ENCODE data around the gene ZNF862. TPM values are rescaled to one million over a fixed set of nuclear protein-coding genes. Genes with fewer than 3 reads are reported as not detected.
"Not testable (repeated sequence)": the region's sequence is repeated elsewhere in the genome, so short reads cannot be mapped to it uniquely, and the experiment has no call there.

Gene ZNF862
- total RNA-seq, 2 donors from 2014 or later = 11.4 to 17.3 TPM

DNA sequence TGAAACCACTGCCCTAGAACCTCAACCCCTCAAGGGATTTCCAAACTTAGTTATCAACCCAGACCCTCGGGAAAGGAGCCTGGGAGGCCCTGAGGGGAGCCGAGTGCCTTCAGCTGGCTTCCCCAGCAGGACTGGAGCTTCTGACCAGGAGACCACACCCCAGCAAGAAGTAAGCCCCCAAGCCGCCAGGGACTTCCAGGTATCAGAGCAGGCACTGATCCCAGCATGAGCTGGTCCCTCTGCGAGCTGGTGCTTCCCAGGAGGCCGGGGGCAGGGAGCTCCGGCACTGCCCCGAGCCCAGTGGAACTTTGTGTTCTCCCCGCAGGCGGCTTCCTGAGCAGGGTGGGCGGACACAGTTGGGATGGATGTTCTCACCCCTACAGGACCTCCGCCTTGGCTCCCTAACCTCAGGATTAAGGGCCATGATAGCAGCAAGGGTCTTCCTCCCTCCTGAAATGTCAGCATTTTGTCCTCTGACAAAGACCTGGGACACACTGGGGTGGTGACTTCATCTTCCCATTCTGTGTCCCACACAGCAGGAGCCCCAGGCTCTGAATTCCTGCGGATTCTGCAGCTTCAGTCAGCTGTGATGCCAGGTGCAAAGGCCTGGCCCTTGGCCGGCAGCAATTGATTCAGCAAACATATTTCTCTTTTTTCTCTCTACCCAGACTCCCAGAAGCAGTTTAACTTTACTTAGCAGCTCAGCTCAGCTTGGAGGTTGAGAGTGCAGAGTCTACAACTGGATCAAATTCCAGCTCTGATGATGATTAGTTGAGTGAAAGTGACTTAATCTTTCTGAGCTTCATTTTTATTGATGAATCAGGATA lies 47.2 kb downstream of the ZNF862 start:
- Histone ChIP-seq H3K27ac (no peak overlapping the region), H3K36me3 (no peaks in the 10 kb centered on the region), H3K4me1 (ENCODE audit: control insufficient read depth in 1 of 2, low read depth in 2 of 2) (peaks cover 3 to 15% of the 10 kb centered on the region in 2 donors), H3K4me3 (no peak overlapping the region), H3K27me3 (replicated peaks; ENCODE audit: insufficient read depth) (no peaks in the 10 kb centered on the region), H3K9me3 (no peaks in the 10 kb centered on the region)
- DNase-seq (ENCODE audit: low spot score) (no peak), ATAC-seq (ENCODE audit: insufficient number of reproducible peaks, low FRiP score, low read depth) (no peak)
- TF ChIP-seq, protein P1, sequence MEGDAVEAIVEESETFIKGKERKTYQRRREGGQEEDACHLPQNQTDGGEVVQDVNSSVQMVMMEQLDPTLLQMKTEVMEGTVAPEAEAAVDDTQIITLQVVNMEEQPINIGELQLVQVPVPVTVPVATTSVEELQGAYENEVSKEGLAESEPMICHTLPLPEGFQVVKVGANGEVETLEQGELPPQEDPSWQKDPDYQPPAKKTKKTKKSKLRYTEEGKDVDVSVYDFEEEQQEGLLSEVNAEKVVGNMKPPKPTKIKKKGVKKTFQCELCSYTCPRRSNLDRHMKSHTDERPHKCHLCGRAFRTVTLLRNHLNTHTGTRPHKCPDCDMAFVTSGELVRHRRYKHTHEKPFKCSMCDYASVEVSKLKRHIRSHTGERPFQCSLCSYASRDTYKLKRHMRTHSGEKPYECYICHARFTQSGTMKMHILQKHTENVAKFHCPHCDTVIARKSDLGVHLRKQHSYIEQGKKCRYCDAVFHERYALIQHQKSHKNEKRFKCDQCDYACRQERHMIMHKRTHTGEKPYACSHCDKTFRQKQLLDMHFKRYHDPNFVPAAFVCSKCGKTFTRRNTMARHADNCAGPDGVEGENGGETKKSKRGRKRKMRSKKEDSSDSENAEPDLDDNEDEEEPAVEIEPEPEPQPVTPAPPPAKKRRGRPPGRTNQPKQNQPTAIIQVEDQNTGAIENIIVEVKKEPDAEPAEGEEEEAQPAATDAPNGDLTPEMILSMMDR (IDR thresholded peaks at IDR 0.05) = no peak

DNA sequence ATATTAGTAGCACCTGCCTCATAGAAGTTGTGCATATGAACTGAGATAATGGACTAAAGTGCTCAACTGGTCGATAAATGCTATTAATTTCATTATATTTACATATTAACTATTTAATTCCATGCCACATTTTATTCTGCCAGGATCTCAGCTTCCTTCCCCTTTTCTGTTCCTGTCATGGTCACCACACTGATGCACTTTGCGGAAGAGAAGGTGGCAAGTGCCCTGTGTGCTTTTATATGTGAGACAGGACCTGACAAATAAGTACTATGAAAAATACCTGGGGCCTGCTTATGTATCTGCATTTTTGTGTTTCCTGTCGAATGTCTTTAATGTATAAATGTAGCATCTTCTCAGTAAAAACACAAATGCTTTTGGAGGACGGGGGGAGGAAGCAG lies 47.8 kb downstream of the ZNF862 start:
- Histone ChIP-seq H3K9me3 (no peaks in the 10 kb centered on the region), H3K36me3 (no peaks in the 10 kb centered on the region), H3K4me1 (ENCODE audit: control insufficient read depth in 1 of 2, low read depth in 2 of 2) (peaks cover 3 to 15% of the 10 kb centered on the region in 2 donors), H3K27me3 (replicated peaks; ENCODE audit: insufficient read depth) (no peaks in the 10 kb centered on the region), H3K27ac (no peak overlapping the region), H3K4me3 (no peak overlapping the region)
- TF ChIP-seq, protein P1 (IDR thresholded peaks at IDR 0.05) = no peak
- no peak for DNase-seq (ENCODE audit: low spot score)
- no peak for ATAC-seq (ENCODE audit: insufficient number of reproducible peaks, low FRiP score, low read depth)

DNA sequence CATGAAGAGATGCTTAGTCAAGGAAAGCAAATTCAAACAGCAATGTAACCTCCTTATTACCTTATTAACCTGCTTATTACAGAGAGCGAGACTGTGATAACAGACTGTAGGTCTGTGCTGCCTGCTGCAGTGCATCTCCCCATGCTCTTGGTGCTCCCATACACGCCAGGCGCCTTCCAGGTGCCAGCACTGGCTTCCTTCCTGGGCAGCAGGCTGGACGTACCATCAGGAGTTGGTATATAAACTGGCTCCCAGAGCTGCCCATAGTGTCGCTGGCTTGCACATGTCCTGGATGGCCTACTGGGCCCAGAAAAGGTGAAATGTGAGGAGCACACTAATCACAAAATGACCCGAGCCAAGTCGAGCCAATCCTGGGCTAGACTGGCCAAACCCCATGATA lies 49.1 kb downstream of the ZNF862 start:
- Histone ChIP-seq H3K27me3 (replicated peaks; ENCODE audit: insufficient read depth) (no peaks in the 10 kb centered on the region), H3K9me3 (no peaks in the 10 kb centered on the region), H3K4me1 (ENCODE audit: control insufficient read depth in 1 of 2, low read depth in 2 of 2) (peaks cover 3 to 15% of the 10 kb centered on the region in 2 donors), H3K36me3 (no peaks in the 10 kb centered on the region), H3K27ac (no peak overlapping the region), H3K4me3 (no peak overlapping the region)
- DNase-seq (ENCODE audit: low spot score) = no peak
- TF ChIP-seq, protein P1 (IDR thresholded peaks at IDR 0.05) = no peak
- ATAC-seq (ENCODE audit: insufficient number of reproducible peaks, low FRiP score, low read depth) = no peak

DNA sequence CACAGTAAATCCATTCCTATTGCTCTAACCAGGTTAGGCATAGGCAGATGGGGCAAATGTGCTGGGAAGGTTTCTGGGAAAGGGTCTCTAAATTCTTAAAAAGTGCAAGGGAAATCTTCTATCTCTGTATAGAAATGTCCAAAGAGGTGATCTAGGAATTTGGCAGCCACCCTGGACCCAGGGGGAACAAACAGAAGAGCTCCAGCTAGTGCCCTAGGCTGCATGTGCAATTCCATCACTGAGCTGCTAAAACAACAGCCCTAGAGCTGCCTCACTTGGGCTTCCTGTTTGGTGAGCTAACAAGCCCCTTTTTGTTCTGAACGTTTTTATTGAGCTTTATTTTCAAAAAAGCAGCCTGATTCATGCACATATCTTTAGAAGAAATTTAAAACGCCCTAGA lies 52.5 kb downstream of the ZNF862 start:
- not testable (repeated sequence) for DNase-seq (ENCODE audit: low spot score); H3K27me3 ChIP-seq (replicated peaks; ENCODE audit: insufficient read depth); H3K9me3 ChIP-seq

DNA sequence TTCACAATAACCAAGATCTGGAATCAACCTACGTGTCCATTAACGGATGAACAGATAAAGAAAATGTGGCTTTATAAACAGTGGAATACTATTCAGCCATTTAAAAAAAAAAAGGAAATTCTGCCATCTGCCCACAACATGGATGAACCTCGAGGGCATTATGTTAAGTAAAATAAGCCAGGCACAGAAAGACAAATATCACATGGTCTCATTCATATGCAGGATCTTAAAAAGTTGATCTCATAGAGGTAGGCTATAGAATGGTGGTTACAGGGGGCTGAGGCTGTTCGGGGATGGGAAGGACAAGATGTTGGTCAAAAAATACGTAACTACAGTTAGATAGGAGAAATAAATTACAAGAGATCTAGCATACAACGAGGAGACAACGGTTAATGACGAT lies 56.8 kb downstream of the ZNF862 start:
- not testable (repeated sequence) for ATAC-seq (ENCODE audit: insufficient number of reproducible peaks, low FRiP score, low read depth); H3K27ac ChIP-seq; H3K36me3 ChIP-seq; H3K9me3 ChIP-seq; H3K27me3 ChIP-seq (replicated peaks; ENCODE audit: insufficient read depth); H3K4me1 ChIP-seq (ENCODE audit: control insufficient read depth in 1 of 2, low read depth in 2 of 2); DNase-seq (ENCODE audit: low spot score); H3K4me3 ChIP-seq

More for the DNA sequence above, 52.5 kb downstream of the ZNF862 start:
- not testable (repeated sequence) for H3K4me1 ChIP-seq (ENCODE audit: control insufficient read depth in 1 of 2, low read depth in 2 of 2); H3K4me3 ChIP-seq; H3K27ac ChIP-seq; ATAC-seq (ENCODE audit: insufficient number of reproducible peaks, low FRiP score, low read depth); H3K36me3 ChIP-seq

DNA sequence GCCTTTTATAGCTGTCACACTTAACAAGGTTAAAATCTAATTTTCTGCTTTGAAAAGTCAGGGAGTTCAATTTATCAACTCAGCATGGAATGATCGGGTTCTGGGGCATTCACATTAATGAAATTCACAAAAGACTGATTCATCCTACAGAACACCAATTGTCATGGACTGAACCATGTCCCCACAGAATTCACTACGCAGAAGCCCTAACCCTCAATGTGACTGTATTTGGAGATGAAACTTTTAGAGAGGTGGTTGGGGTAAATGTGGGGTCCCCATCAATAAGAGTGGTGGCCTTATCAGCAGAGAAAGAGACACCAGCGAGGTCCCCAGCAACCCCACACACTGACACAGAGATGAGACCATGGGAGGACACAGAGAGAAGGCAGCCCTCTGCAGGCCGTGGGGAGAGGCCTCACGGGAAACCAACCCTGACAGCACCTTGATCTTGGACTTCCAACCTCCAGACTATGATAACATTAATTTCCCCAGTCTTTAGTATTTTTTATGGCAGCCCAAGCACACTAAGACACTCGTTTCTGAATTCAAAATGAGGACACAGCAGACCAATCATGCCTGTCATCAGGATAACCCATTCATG lies 69.7 kb downstream of the ZNF862 start:
- not testable (repeated sequence) for H3K27ac ChIP-seq; ATAC-seq (ENCODE audit: insufficient number of reproducible peaks, low FRiP score, low read depth)

DNA sequence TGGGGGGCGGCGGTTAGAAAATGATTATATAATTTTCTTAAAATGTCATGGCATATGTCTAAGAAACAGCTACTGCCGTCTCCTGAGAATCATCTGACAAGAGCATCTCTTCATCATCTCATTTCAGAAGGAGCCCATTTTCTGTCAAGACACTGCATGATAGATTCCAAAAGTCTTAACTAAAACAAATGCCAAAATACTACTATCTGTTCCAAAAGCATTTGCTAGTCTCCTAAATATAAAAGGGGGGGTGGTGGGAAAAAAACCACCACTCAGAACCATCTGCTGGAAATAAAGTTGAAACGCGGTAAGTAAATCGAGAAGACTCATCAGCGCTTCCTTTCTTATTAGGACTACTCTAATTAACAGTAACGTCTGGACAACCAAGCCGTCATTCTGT lies 72.0 kb downstream of the ZNF862 start:
- not testable (repeated sequence) for H3K27ac ChIP-seq; H3K9me3 ChIP-seq; H3K27me3 ChIP-seq (replicated peaks; ENCODE audit: insufficient read depth); H3K36me3 ChIP-seq; H3K4me3 ChIP-seq; H3K4me1 ChIP-seq (ENCODE audit: control insufficient read depth in 1 of 2, low read depth in 2 of 2); DNase-seq (ENCODE audit: low spot score); ATAC-seq (ENCODE audit: insufficient number of reproducible peaks, low FRiP score, low read depth)

More for the DNA sequence above, 69.7 kb downstream of the ZNF862 start:
- DNase-seq (ENCODE audit: low spot score); H3K4me1 ChIP-seq (ENCODE audit: control insufficient read depth in 1 of 2, low read depth in 2 of 2); H3K36me3 ChIP-seq; H3K27me3 ChIP-seq (replicated peaks; ENCODE audit: insufficient read depth); H3K9me3 ChIP-seq; H3K4me3 ChIP-seq: not testable (repeated sequence)

DNA sequence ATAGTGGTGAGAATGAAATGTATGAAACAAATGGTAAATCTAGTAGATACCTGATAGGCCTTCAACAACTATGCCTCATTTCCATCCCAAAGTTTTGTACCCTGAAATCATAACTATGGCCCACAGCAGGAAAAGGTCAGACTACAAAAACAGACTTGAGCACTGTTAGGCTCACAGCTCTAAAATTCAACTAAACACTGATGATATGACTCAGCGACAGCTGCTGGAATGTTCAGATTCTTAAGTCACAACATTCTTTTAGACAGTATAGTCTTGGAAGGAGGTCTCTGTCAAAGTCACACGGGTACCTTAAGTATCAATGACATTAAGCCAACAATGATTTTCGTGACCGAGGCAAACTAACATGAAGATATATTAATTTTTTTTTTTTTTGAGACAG lies 74.0 kb downstream of the ZNF862 start:
- not testable (repeated sequence) for H3K36me3 ChIP-seq; ATAC-seq (ENCODE audit: insufficient number of reproducible peaks, low FRiP score, low read depth); H3K9me3 ChIP-seq; H3K27me3 ChIP-seq (replicated peaks; ENCODE audit: insufficient read depth); H3K4me1 ChIP-seq (ENCODE audit: control insufficient read depth in 1 of 2, low read depth in 2 of 2); H3K27ac ChIP-seq; H3K4me3 ChIP-seq; DNase-seq (ENCODE audit: low spot score)
